H9 (cell line): ENCODE measurements around the gene SCP2. TPM values are rescaled to one million over a fixed set of nuclear protein-coding genes. Genes with fewer than 3 reads are reported as not detected.

Source experiments
- DNase-seq: peaks from one replicate; pipeline ENCODE4 v3.0.0-alpha.2; 2017
- H2AFZ ChIP-seq: one replicate; pipeline ENCODE4 v1.6.1; 2013; ENCODE audit warnings: mild to moderate bottlenecking, low read length, control low read depth, moderate library complexity
- H2AK5ac ChIP-seq: 2 replicates; pipeline ENCODE4 v1.6.1; 2013; ENCODE audit warnings: low read length, control low read depth, mixed read lengths; ENCODE audit not compliant: insufficient read length
- H2BK120ac ChIP-seq: one replicate; pipeline ENCODE4 v1.6.1; 2013; ENCODE audit warnings: low read depth, mild to moderate bottlenecking, low read length, control low read depth, inconsistent platforms; ENCODE audit not compliant: poor library complexity, severe bottlenecking
- H2BK12ac ChIP-seq: 2 replicates; pipeline ENCODE4 v1.6.1; 2013; ENCODE audit warnings: low read length, control low read depth, mixed read lengths, low read depth; ENCODE audit not compliant: insufficient read length
- H2BK15ac ChIP-seq: 2 replicates; pipeline ENCODE4 v1.6.1; 2013; ENCODE audit warnings: low read depth, low read length, control low read depth
- H2BK20ac ChIP-seq: one replicate; pipeline ENCODE4 v1.6.1; 2013; ENCODE audit warnings: low read depth, mild to moderate bottlenecking, low read length, control low read depth, inconsistent platforms; ENCODE audit not compliant: poor library complexity, severe bottlenecking
- H2BK5ac ChIP-seq: 2 replicates; pipeline ENCODE4 v1.6.1; 2013; ENCODE audit warnings: low read length, control low read depth, mixed read lengths; ENCODE audit not compliant: insufficient read length
- H3K14ac ChIP-seq: 2 replicates; pipeline ENCODE4 v1.6.1; 2013; ENCODE audit warnings: low read length, control low read depth; ENCODE audit not compliant: insufficient read depth
- H3K18ac ChIP-seq: 2 replicates; pipeline ENCODE4 v1.6.1; 2013; ENCODE audit warnings: low read depth, mild to moderate bottlenecking, mixed read lengths, low read length, control low read depth; ENCODE audit not compliant: insufficient read length
- H3K23ac ChIP-seq: 2 replicates; pipeline ENCODE4 v1.6.1; 2013; ENCODE audit warnings: low read length, control low read depth, mixed read lengths, low read depth; ENCODE audit not compliant: insufficient read length
- H3K23me2 ChIP-seq: 2 replicates; pipeline ENCODE4 v1.6.1; 2013; ENCODE audit warnings: low read depth, mild to moderate bottlenecking, mixed read lengths, low read length, control low read depth; ENCODE audit not compliant: insufficient read length, poor library complexity, severe bottlenecking
- H3K27ac ChIP-seq: 2 replicates; pipeline ENCODE4 v1.5.1; 2013; ENCODE audit warnings: low read length, control low read depth, mixed read lengths, low read depth; ENCODE audit not compliant: insufficient read length
- H3K27me3 ChIP-seq: 2 replicates; pipeline ENCODE4 v1.6.1; 2013; ENCODE audit warnings: low read length, control low read depth, inconsistent platforms; ENCODE audit not compliant: insufficient read depth
- H3K4ac ChIP-seq: 2 replicates; pipeline ENCODE4 v1.6.1; 2013; ENCODE audit warnings: low read depth, mild to moderate bottlenecking, control low read depth, inconsistent platforms, low read length, moderate library complexity
- H3K4me1 ChIP-seq: 2 replicates; pipeline ENCODE4 v1.6.1; 2013; ENCODE audit warnings: low read length, control low read depth, inconsistent platforms; ENCODE audit not compliant: insufficient read depth
- H3K4me2 ChIP-seq: 2 replicates; pipeline ENCODE4 v1.6.1; 2013; ENCODE audit warnings: low read length, control low read depth, mixed read lengths; ENCODE audit not compliant: insufficient read length, insufficient read depth
- H3K56ac ChIP-seq: 2 replicates; pipeline ENCODE4 v1.6.1; 2013; ENCODE audit warnings: low read depth, mild to moderate bottlenecking, mixed read lengths, low read length, control low read depth; ENCODE audit not compliant: insufficient read length
- H3K79me1 ChIP-seq: 2 replicates; pipeline ENCODE4 v1.6.1; 2013; ENCODE audit warnings: low read depth, mild to moderate bottlenecking, moderate library complexity, low read length, control low read depth, inconsistent platforms; ENCODE audit not compliant: insufficient read depth, poor library complexity, severe bottlenecking
- H3K79me2 ChIP-seq: 2 replicates; pipeline ENCODE4 v1.6.1; 2013; ENCODE audit warnings: low read length, control low read depth, inconsistent platforms; ENCODE audit not compliant: insufficient read depth
- H3K9ac ChIP-seq: 2 replicates; pipeline ENCODE4 v1.6.1; 2013; ENCODE audit warnings: low read length, control low read depth, mixed read lengths; ENCODE audit not compliant: insufficient read length; ENCODE audit errors: extremely low read depth
- H3K9me3 ChIP-seq: one replicate; pipeline ENCODE4 v1.6.1; 2013; ENCODE audit warnings: low read depth, low read length, inconsistent platforms; ENCODE audit not compliant: control insufficient read depth
- H3T11ph ChIP-seq: one replicate; pipeline ENCODE4 v1.6.1; 2013; ENCODE audit warnings: mild to moderate bottlenecking, low read length, control low read depth, inconsistent platforms
- H4K20me1 ChIP-seq: one replicate; pipeline ENCODE4 v1.6.1; 2013; ENCODE audit not compliant: control insufficient read depth, insufficient read length, insufficient read depth
- H4K5ac ChIP-seq: 2 replicates; pipeline ENCODE4 v1.6.1; 2013; ENCODE audit warnings: low read depth, mild to moderate bottlenecking, mixed read lengths, low read length, control low read depth; ENCODE audit not compliant: insufficient read length
- H4K8ac ChIP-seq: replicated peaks from 2 replicates; pipeline ENCODE4 v1.6.1; 2013; ENCODE audit warnings: low read length, control low read depth, mixed read lengths, low read depth; ENCODE audit not compliant: insufficient read length
- H4K91ac ChIP-seq: 2 replicates; pipeline ENCODE4 v1.6.1; 2013; ENCODE audit warnings: low read depth, mild to moderate bottlenecking, moderate library complexity, mixed read lengths, low read length, control low read depth; ENCODE audit not compliant: insufficient read length
- H3K27ac Mint-ChIP-seq, 3 experiments: 2 replicates in 2 of 3; 3 replicates in 1 of 3; pipeline ENCODE4 v1.8.0; 2020 to 2021; ENCODE audit warnings: mixed read lengths in 3 of 3, mild to moderate bottlenecking in 1 of 3, moderate library complexity in 1 of 3
- H3K27me3 Mint-ChIP-seq: 2 replicates; pipeline ENCODE4 v1.8.0; 2021; ENCODE audit warnings: low read depth, mild to moderate bottlenecking, moderate library complexity, mixed read lengths
- H3K36me3 Mint-ChIP-seq, 3 experiments: 2 replicates in 2 of 3; 3 replicates in 1 of 3; pipeline ENCODE4 v1.8.0; 2020 to 2021; ENCODE audit warnings: low read depth in 3 of 3, mixed read lengths in 3 of 3; ENCODE audit not compliant: insufficient read depth in 1 of 3
- H3K4me1 Mint-ChIP-seq, 2 experiments: 2 replicates each; pipeline ENCODE4 v1.8.0; 2020; ENCODE audit warnings: mixed read lengths in 2 of 2
- H3K4me3 Mint-ChIP-seq, 2 experiments: 2 replicates in 1 of 2; 3 replicates in 1 of 2; pipeline ENCODE4 v1.8.0; 2020 to 2021; ENCODE audit warnings: mild to moderate bottlenecking in 2 of 2, mixed read lengths in 2 of 2, moderate library complexity in 1 of 2
- H3K9me3 Mint-ChIP-seq, 2 experiments: 2 replicates in 1 of 2; 3 replicates in 1 of 2; pipeline ENCODE4 v1.8.0; 2020; ENCODE audit warnings: mild to moderate bottlenecking in 2 of 2, mixed read lengths in 2 of 2, moderate library complexity in 1 of 2
- CTCF ChIP-seq: fragments of 200-600 bp; sonication (generic); conservative IDR thresholded peaks from 3 replicates; pipeline ENCODE4 v1.8.0; 2021; ENCODE audit warnings: antibody characterized with exemption, mild to moderate bottlenecking
- WGBS: extraction: QIAGEN DNeasy Blood & Tissue Kit; methylation state at CpG from one replicate; pipeline ENCODE4 v1.1.7; 2013; ENCODE audit warnings: missing lambda C conversion rate, low lambda C conversion rate, mixed read lengths; ENCODE audit not compliant: insufficient read length; ENCODE audit errors: extremely low coverage; 5-methylcytosine and 5-hydroxymethylcytosine counted together
- total RNA-seq: library from RNA; stranded (reverse); gene quantifications from 2 replicates; pipeline ENCODE4 v1.2.1, GENCODE V29; 2021

Gene SCP2
- total RNA-seq, 1 experiment from 2014 or later, result 48.8 TPM

GRCh38 chr1:53071915-53072314 lies 144.8 kb downstream of the SCP2 start:
- Histone ChIP-seq H2BK15ac (no peak overlapping the region), H2BK12ac (no peak overlapping the region), H3K23me2 (no peaks in the 10 kb centered on the region), H4K5ac (no peak overlapping the region), H3K9me3 (no peaks in the 10 kb centered on the region), H3K4ac (no peak overlapping the region), H3K18ac (no peak overlapping the region), H2BK20ac (no peak overlapping the region), H3K27ac (no peak overlapping the region), H3K14ac (no peak overlapping the region), H3K79me1 (no peaks in the 10 kb centered on the region), H2AFZ (no peak overlapping the region), H3K23ac (no peak overlapping the region), H3K79me2 (no peaks in the 10 kb centered on the region), H2BK120ac (no peak overlapping the region), H4K91ac (no peak overlapping the region), H2AK5ac (no peak overlapping the region), H3T11ph (no peak overlapping the region), H3K9ac (no peak overlapping the region), H3K4me2 (no peak overlapping the region), H2BK5ac (no peak overlapping the region), H4K8ac (no peak overlapping the region), H4K20me1 (no peaks in the 10 kb centered on the region), H3K27me3 (no peaks in the 10 kb centered on the region), H3K56ac (no peak overlapping the region), H3K4me1 (no peaks in the 10 kb centered on the region)
- Mint-ChIP-seq H3K27ac (no peak overlapping the region), H3K9me3 (no peaks in the 10 kb centered on the region), H3K4me3 (no peak overlapping the region), H3K4me1 (peaks cover 0 to 9% of the 10 kb centered on the region in 2 experiments; a peak in 1 of 4 replicates), H3K27me3 (no peaks in the 10 kb centered on the region; the same call in 1 of the 2 replicates), H3K36me3 (no peaks in the 10 kb centered on the region)
- no peak for DNase-seq
- no peak for TF ChIP-seq CTCF
- no CpG with 5 or more reads among the region's 1 CpG for WGBS
